ENCODE data around the gene SEC24D.

The SEC24D gene

DNA sequence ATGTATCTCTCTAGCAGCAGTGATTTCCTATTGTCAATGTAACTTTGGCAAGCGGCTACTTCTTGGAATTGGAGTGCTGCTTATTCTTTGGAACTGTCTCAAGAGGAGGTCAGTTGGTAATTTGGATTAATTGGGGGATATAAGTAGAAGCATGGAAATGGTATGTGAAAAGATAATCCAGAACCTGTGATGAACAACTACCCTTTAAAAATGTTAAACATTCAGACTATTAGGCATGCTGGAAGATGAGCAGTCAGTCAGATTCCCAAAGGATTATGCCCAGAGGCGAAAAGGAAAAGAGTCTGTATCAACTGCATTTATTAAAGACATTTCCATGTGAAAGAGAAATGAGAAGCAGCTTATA, 62.5 kb downstream of the SEC24D start:
- DNase-seq (ENCODE audit: low read depth in 2 of 2), result no peak

DNA sequence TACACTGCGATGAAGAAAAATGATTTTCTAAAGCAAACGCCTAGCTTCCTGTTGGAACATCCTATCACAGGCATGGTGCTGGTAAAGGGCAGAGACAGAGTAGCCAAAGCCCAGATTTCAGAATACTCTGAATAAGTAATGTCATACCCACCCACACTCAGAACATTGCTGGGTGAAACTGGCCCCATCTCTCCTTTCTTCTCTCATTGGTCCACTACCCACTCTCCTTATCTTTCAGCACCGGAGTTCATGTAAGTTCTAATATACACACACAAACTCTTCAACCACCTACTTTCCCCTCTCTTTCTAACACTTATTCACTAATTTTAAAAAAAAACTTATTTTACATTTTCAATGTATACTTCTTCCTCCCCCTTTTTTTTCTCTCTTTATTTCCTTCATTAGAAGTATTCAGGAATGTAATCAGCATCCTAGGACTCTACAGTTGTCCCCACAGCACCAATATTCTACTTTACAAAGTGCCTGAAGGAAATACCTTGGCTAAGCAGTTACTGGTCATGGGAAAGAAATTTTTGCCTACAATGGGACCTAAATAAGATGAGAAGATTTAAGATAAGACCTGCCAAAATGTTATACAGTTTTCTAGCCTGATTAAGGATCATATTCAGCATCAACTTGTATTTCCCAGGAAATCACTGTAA, 63.0 kb downstream of the SEC24D start:
- no peak for DNase-seq (ENCODE audit: low read depth in 2 of 2)

- DNase-seq (ENCODE audit: low read depth in 2 of 2), result no peak
These were observed 63.7 kb downstream of the SEC24D start for GRCh38 chr4:118772081-118772766.

DNA sequence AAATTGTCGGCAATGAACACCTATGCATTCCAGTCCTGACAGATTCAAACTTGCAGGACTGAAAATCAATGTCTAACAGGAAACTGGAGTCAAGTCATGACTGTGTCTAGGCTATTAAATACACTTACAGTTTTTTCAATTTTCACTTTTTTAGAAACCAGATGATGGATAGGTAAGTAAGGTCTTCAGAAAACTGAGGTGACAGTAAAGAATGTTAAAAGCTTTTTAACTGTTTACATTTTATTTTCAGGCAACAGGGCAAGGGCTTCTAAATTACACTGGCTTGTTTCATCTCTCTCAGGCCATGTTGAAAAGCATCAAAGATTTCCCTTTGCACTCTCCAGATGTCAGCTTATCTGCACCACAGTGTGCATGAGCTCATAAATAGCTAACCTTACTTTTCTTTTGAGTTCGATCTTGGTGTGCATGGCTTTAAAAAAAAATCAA, 65.2 kb downstream of the SEC24D start:
- DNase-seq (ENCODE audit: low read depth in 2 of 2), result no peak

- DNase-seq (ENCODE audit: low read depth in 2 of 2), result no peak
These were observed 66.8 kb downstream of the SEC24D start for GRCh38 chr4:118769161-118769560.

DNA sequence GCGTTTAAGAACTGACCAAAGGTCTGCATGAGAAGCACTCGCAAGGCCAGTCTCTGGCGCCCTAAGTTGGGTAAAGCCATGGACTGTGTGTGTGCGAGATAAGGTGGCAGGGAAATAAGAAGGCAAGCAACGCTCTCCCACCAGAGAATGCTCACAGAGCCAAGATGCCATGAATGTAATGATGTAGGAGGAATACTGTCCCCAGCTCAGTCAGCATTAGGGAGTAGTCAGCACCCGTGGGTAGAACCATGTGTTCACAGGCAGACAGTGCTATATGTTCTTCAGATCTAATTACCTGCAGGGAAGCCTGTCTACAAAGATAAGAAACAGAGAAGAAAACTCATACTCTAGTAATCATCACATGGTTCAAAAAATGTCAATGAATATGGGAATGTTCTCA, 68.8 kb downstream of the SEC24D start:
- no peak for DNase-seq (ENCODE audit: low read depth in 2 of 2)

GRCh38 chr4:118765399-118765798, 70.5 kb downstream of the SEC24D start:
- no peak for DNase-seq (ENCODE audit: low read depth in 2 of 2)

DNA sequence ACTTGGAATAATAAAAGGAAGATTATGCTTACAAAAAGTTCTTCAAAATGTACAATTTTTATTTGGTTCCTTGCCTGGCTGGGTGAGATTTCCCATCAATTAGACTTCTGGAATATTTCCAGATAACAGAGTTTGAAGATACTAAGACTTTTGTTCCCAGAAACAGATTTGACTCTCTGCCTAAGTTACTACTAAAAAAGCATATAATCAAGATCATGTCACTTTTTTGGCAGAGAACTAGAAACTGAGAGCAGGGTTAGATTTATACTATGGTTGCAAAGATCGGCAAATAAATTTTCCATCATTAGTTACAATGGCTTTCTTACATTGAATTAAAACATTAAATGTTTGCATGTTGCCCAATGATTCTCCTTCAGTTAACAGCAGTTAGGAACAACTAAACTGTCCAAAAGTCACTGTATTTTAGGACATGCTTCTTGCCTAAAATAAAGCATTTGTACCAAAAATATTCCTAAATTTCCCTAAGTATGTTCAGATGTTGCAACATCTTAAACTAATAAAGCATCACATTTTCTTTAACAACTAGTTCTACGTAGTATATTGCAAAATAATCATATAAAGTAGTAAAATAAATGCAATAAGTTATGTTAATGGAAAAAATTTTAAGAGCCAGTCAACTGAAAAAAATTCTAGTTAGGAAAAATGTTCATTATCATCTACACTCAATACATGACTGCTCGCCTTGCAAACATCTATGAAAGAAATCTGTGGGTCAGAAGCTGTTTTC, 73.0 kb downstream of the SEC24D start:
- DNase-seq (ENCODE audit: low read depth in 2 of 2), result no peak

- DNase-seq (ENCODE audit: low read depth in 2 of 2), result no peak
These were observed 73.8 kb downstream of the SEC24D start for GRCh38 chr4:118762155-118762554.

DNA sequence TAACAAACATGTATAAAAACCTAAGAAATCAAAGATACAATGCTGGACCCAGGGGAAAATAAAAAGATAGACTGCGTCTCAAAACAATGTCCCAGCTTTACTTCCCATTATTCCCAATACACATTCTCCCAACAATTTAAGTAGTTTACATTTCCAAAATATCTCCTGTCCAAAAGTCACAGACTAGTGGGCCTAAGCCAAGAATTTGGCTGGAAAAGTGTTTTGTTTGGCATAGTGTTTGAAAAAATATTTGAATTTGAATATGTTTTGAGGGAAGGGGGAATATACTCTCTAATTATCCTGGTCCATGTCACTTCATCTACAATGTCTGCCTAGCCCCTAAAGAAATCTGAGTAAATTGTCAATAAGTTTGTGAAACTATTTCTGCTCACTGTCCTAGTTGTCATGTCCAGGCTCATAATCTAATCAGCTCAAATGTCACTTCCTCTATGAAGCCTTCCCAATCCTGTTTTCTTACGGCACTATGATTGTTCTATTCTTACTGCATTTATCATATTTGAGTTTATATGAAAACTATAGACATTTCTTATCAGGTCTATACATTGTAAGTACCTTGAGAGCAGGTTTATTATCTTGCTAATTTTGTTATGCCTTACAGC, 74.4 kb downstream of the SEC24D start:
- DNase-seq (ENCODE audit: low read depth in 2 of 2), result no peak

DNA sequence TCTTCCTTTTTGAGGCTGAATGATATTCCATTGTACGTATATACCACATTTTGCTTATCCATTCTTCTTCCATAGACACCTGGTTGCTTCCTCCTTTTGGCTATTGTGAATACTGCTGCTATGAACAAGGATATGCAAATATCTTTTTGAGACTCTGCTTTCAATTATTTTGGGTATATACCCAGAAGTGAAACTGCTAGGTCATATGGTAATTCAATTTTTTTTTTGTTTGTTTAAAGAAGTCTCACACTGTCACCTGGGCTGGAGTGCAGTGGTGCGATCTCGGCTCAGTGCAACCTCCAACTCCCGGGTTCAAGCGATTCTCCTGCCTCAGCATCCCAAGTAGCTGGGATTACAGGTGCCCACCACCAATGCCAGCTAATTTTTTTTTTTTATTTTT, 75.4 kb downstream of the SEC24D start:
- no peak for DNase-seq (ENCODE audit: low read depth in 2 of 2)

GRCh38 chr4:118760092-118760491, 75.8 kb downstream of the SEC24D start:
- no peak for DNase-seq (ENCODE audit: low read depth in 2 of 2)

DNA sequence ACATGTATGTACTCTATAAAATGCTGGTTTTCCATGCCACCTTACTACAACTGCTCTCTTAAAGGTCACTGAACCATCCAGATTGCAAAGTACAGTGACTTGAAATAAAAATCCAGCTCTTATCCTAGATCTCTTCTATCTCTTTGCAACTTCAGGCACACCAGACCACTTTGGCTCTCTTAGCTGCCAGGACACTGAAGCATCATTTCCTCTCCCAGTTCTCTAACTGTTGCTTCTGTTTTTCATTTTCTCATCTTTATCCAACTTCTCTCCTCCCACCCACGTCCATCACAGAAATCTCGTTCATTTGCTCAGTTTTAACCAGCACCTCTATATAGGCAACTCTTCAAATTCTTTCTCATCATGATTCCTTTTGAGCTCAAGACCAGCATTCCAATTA, 76.4 kb downstream of the SEC24D start:
- DNase-seq (ENCODE audit: low read depth in 2 of 2), result no peak

DNA sequence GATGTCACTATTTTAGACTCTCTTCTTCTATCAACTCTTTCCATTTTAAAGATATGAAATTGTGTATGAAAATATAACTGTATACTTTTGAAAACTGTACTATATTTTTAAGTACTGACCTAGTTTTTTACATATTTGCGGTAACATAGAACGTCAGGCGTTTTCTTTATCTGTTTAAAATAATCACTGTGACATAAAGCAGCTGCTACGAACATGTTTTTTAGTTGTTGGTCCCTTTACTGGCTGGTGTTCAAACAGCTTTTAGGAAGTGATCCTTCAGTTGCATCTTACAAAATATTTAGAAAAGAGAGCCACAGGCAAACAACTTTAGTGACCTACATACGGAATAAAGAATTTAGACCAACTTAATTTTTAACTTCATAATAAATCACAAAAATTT, 77.6 kb downstream of the SEC24D start:
- DNase-seq (ENCODE audit: low read depth in 2 of 2), result no peak

- no peak for DNase-seq (ENCODE audit: low read depth in 2 of 2)
These were observed 78.1 kb downstream of the SEC24D start for GRCh38 chr4:118757761-118758251.

GRCh38 chr4:118756958-118757357, 79.0 kb downstream of the SEC24D start:
- DNase-seq (ENCODE audit: low read depth in 2 of 2), result no peak

DNA sequence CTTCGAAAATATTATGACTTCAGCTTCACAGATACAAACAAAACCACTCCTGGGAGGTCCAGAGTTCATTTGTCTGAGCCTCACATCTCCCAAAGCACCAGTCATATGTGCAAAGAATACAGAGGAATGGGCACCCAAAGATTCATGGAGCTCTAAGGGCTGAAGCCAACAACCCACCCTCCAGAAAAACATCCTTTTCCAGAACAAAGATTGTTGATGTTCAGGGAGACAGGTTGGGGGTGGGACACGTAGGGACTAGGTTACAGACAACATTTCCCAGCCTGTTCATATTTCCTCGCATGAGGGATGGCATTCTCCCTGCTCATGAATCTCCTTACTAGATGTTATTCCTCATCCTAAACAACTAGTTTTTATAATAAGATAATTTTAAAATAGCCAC, 79.5 kb downstream of the SEC24D start:
- no peak for DNase-seq (ENCODE audit: low read depth in 2 of 2)

- DNase-seq (ENCODE audit: low read depth in 2 of 2), result no peak
These were observed 80.3 kb downstream of the SEC24D start for GRCh38 chr4:118755438-118756226.

DNA sequence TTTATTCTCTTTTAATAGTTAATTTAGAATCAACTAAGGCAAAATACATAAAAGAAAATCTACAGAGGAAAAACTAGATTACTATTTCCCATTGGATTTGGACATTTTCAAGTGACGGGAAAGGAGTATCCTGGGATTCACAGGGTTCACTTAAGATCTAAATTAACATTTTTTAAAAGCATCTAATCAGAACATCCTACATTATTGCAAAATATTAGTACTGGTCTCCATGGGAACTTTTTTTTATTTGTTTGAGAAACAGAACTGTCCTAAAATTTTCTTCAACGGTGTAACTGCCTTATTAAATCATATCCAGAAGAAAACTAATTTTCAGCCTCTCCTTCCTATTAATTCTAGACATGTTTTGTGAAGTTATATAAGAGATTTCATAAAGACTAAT, 81.0 kb downstream of the SEC24D start:
- DNase-seq (ENCODE audit: low read depth in 2 of 2), result no peak

DNA sequence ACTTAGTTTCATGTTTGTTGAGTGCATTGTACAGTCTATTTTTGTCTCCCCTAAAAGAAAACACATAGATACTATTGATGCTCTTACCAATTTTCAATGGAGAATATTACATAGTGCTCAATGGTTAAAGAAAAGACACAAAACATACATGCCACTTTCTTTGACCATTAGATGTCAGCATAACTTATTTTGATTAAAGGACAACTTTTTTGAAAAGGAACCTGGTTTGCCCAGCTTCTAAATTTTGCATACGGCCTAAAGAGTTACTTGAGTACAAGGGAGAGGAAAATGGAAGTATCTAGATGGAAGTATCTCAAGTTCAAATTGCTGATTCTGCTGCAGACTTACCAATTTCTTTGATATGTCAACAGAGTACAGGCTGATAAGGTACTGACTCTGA, 82.2 kb downstream of the SEC24D start:
- DNase-seq (ENCODE audit: low read depth in 2 of 2), result no peak

DNA sequence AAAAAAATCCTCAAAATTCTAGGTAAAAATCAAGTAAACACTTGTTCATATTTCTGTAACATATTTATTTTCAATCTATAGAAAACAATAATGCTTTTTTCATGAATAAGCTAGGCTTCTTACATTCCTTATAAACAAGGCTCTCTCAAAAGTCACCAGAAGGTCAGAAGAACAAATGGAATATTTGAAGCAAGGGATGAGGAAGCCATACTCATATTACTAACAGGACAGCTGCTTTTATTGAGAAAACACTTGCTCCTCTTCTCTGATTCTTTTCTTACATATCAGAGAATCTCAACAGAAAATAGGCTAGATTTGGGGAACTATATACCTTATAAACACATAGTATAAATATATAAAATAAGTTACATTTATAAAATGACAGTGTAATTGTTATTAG, 82.8 kb downstream of the SEC24D start:
- DNase-seq (ENCODE audit: low read depth in 2 of 2), result no peak

GRCh38 chr4:118752551-118752950, 83.4 kb downstream of the SEC24D start:
- no peak for DNase-seq (ENCODE audit: low read depth in 2 of 2)

All from stimulated activated CD8-positive, alpha-beta memory T cell treated with anti-CD3 and anti-CD28 coated beads, Interleukin-15, amount 100 ng/mL, for 4 hours (primary cell).